Activated CD4-positive, CD25-positive, alpha-beta regulatory T cell treated with anti-CD3 and anti-CD28 coated beads, Interleukin-2, amount 50 U/mL, for 16 hours (primary cell): ENCODE measurements around the gene BAHD1.

Source experiments
- DNase-seq: peaks from one replicate; pipeline ENCODE4 v3.0.0-alpha.2; 2020; ENCODE audit warnings: low read depth, low spot score

BAHD1 gene

GRCh38 chr15:40440743-40441564, at the start of gene BAHD1:
Gene BAHD1 (plus strand): TSS chr15:40440953. CDS start chr15:40458465, 17,512 bp downstream.
- peak; percentile 85 for DNase-seq

GRCh38 chr15:40392986-40393948, 47.5 kb upstream of the BAHD1 start:
- DNase-seq = no peak

- DNase-seq = no peak
These were observed 42.9 kb upstream of the BAHD1 start for GRCh38 chr15:40397688-40398412.

GRCh38 chr15:40398413-40398873, 42.3 kb upstream of the BAHD1 start:
- DNase-seq = no peak

- DNase-seq = no peak
These were observed 41.4 kb upstream of the BAHD1 start for GRCh38 chr15:40399370-40399769.

GRCh38 chr15:40405501-40406381, 35.0 kb upstream of the BAHD1 start, which contains the start of gene IVD:
Gene IVD (plus strand): TSS chr15:40405795. CDS start chr15:40405828, 33 bp downstream.
- DNase-seq = peak; percentile 74

- DNase-seq = no peak
These were observed 33.3 kb upstream of the BAHD1 start for GRCh38 chr15:40407330-40407990.

GRCh38 chr15:40409366-40409765, 31.4 kb upstream of the BAHD1 start:
- DNase-seq = no peak

- no peak for DNase-seq
These were observed 30.3 kb upstream of the BAHD1 start for GRCh38 chr15:40410476-40410875.

GRCh38 chr15:40412095-40412759, 28.5 kb upstream of the BAHD1 start:
- no peak for DNase-seq

- DNase-seq = no peak
These were observed 27.7 kb upstream of the BAHD1 start for GRCh38 chr15:40413036-40413435.

- DNase-seq = no peak
These were observed 25.9 kb upstream of the BAHD1 start for GRCh38 chr15:40414816-40415215.

- no peak for DNase-seq
These were observed 25.5 kb upstream of the BAHD1 start for GRCh38 chr15:40415226-40415625.

- no peak for DNase-seq
These were observed 24.7 kb upstream of the BAHD1 start for GRCh38 chr15:40416056-40416455.

- DNase-seq = no peak
These were observed 22.6 kb upstream of the BAHD1 start for GRCh38 chr15:40418126-40418525.

- DNase-seq = no peak
These were observed 20.6 kb upstream of the BAHD1 start for GRCh38 chr15:40420071-40420713.

GRCh38 chr15:40420793-40421192, 20.0 kb upstream of the BAHD1 start:
- no peak for DNase-seq

GRCh38 chr15:40421246-40422157, 19.3 kb upstream of the BAHD1 start:
- peak; percentile 62 for DNase-seq
